Raji (cell line): Measurements from ENCODE around the gene ZNF641.

Experiments used
- POLR2A ChIP-seq: IDR thresholded peaks from 2 replicates; pipeline ENCODE4 v1.6.1; 2011; ENCODE audit warnings: low read depth, low read length, control low read depth; ENCODE audit not compliant: insufficient read depth

Gene ZNF641

DNA sequence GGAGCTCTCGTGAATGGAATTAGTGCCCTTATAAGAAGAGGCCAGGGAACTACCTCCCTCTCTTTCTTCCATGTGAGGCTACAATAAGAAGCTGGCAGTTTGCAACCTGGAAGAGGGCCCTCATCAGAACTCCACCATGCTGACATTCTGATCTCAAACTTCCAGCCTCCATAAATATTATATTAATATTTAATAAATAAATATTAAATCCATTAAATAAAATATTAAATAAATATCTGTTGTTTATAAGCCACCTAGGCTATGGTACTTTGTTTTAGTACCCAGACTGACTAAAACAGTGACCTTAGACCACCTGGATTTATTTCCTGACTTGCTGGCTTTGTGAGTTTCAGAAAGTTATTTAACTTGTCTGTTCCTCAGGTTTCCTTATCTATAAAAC is 49.9 kb downstream of the ZNF641 start:
- TF ChIP-seq POLR2A: no peak

DNA sequence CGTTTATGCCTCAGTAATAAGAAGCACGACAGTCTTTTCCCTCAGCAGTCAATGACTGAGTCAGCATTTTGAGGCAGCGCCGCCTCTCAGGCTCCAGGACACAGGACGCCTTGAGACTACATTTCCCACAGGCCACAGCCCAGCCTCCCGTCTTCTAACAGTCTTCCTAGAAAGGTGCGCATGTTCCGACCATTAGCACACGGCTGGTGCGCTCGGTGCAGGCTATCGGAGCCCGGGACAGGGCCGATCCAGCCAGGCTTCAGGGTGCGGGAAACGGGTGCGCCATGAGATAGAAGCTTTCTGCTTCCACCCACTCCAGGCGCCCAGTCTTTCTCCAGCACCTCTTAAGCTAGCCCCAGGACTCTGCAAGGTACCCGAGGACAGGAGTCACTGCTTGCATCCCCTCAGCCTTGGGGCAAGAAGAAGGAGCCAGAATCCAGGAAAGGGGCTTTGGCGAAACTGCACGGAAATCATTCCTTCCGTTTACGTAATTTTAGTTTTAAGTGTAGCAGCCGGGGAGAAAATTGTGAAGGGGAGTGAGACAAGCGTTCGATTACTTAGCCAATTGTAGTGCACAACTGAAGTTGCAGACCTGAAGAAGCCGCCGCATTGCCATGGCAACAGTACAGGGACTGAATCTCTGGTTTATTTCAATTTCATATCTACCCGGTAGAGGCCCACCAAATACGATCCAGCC is 54.0 kb downstream of the ZNF641 start:
- TF ChIP-seq POLR2A: no peak

DNA sequence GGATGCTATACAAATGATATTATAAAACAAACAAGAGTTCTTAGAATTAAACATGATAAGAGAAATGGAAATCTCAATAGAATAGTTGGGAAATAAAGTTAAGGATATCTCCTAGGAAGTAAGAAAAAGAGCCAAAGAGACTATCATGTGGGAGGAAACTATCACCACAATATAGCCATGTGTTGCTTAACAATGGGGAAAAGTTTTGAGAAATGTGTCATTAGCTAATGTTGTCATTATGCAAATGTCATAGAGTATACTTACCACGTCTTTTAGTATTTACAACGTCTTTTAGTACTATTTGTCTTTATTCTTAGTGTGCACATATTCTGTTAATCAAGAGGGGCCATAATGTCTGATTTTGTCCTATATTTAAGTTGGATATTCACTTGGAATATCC is 58.7 kb downstream of the ZNF641 start:
- TF ChIP-seq POLR2A: no peak

DNA sequence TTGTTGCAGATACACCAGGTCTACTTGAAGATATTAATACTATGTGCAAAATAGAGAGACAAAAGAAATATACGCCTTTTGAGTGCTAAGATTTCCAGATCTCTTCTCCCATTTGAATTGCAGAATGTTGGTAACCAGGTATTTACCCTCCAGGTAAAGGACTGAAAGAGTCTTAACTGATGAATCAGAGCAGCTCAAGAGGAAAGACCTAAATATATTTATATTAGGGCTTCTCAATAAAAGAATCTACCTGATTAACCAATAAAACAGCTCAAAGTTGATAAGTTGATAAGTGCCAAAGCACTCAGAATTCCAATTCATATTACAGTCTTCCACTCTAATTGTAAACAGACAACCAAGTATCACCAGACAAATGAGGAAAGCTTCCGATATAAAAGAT is 59.2 kb downstream of the ZNF641 start:
- TF ChIP-seq POLR2A: no peak

DNA sequence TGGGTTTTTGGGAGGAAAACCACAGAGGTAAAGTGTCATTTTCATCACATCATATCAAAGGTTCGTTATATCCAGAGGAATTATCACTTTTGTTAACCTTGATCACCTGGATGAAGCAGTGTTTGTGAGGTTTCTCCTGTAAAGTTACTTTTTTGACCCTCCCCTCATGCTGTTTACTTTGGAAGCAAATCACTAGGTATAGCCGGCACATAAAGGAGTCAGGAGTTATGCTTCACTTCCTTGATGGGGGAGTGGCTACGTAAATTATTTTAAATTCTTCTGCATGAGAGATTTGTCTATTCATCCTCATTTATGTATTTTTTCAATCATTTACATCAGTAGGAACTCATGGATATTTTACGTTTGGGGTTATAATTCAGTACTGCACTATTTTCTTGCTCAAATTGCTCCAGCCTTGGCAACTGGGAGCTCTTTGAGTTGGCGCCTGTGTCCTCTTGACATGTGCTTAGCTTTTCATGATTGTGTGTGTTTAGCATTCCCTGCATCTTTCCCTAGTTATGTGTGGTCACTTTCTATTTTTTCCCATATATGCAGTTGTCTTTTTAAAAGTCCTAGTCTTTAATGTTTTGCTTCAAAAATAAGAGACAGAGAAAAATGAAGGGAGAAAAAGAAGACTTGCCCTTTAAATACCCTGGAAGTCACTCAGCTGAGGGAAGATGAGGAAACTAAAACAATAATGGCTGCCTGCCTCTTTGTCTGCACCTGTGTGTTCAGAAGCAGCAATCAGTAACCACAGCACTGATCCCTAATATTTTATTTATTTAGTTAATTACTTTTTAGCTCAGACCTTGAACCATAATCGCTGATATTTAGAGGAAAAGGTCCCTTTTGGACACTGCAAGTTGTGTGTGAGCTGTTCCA is 62.1 kb downstream of the ZNF641 start:
- no peak for TF ChIP-seq POLR2A
